Heart left ventricle (tissue), 13 donors: ENCODE measurements around the gene ZNF775.

ENCODE experiments used
- CTCF ChIP-seq, 12 donors: fragments of 200-600 bp; sonication (generic) in 4 of 12; IDR thresholded peaks; one replicate each; pipeline versions ENCODE4 v1.5.0 to v1.8.0; 2018 to 2022; ENCODE audit warnings: antibody characterized with exemption in 12 of 12, mild to moderate bottlenecking in 5 of 12
- POLR2A ChIP-seq, 2 donors: fragments of 450-650 bp; IDR thresholded peaks; one replicate each; pipeline ENCODE4 v1.6.1; 2017; ENCODE audit warnings: antibody characterized with exemption in 2 of 2, mild to moderate bottlenecking in 2 of 2, moderate library complexity in 2 of 2
- donor health status: ischemic (EF 13 %, LVEDD 7.1; RV severe dilation, severe dysfunction).
- donor health status: DM: no; HTN: yes; CAD: no.
- donor health status: DM: no; HTN: no; CAD: no.
- donor health status: ischemic (EF 25% LVEDD 6.9; RV normal size, moderate dysfunction).
- donor health status: ischemic (EF 25% LVEDD 5.7; RV mildly dilated, moderate dysfunction).
- donor health status: ischemic (EF 35%, LVEDD 5.7; RV mildly dilated, moderate dysfunction).
- donor health status: nonischemic (EF 11% LVEDD 7.7; RV severe dilation, severe dysfunction).
- donor health status: DM: yes; HTN: yes; CAD: no.
- donor health status: PGD.
- donor health status: ischemic (EF 29% LVEDD 5.4; RV normal size, mild dysfunction).
- donor health status: nonischemic (EF 23%, LVEDD 6.1; RV moderate dilation, normal function).

- TF ChIP-seq CTCF (IDR thresholded peaks at IDR 0.05) (no peak), POLR2A (IDR thresholded peaks at IDR 0.05) (no peak)
Measured at GRCh38 chr7:150329331-150330120, 49.6 kb upstream of the ZNF775 start.
